CD4-positive, alpha-beta T cell treated with Interleukin-12 subunit alpha and Interleukin-12 subunit beta, for 1 hour (primary cell): Measurements from ENCODE around the gene ECE1.
A peak's percentile ranks its signal among the peaks of the same experiment; 100 is the strongest.

Experiments used
- DNase-seq: peaks from one replicate; pipeline ENCODE4 v3.0.0-alpha.2; 2020

The ECE1 gene

GRCh38 chr1:21289700-21290545 is at the start of gene ECE1:
ECE1 (minus strand) TSS chr1:21290463; CDS start chr1:21290414, 49 bp downstream.
- DNase-seq, result peak; percentile 63

DNA sequence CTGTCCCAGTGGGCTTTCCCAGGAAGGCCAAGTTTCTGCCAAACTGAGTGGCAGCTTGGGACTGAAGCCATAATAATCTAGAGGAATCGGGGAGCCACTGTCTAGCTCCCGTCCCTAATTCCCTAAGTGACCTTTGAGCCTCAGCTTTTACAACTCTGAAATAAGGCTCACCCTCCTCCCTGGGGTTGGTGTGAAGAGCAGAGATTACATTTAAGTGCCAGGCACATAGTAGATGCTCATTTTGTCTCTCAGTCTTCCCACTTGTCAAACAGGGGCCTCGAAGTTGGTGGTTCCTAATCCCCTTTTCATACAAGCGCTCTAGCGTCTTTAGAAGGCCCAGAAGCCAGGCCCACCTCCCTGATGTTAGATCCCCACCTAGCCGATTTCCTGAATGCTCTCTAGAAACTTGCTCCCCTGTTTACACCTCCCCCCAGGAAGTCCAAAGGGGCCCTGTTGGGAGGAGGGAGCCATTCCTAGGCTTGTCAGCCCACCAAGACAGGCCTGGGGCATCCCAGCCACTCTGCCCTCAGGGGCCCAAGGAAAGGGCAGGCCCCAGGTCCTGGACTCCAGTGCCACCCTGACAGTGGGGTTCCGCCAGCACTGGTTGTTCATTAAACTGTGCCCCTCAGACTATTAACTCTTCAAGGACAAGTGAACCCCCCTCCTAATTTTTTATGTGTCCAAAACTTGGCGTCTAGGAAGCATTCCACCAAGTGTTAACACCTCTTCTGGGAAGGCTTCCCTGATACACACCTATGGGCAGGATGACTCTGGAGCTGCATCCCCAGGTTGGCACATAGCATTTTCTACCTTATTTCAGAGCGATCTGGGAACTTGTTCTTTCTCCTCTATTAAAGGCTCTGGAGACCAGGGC is 49.3 kb upstream of the ECE1 start:
- no peak for DNase-seq

GRCh38 chr1:21338573-21339355 is 48.5 kb upstream of the ECE1 start:
- DNase-seq, result no peak

DNA sequence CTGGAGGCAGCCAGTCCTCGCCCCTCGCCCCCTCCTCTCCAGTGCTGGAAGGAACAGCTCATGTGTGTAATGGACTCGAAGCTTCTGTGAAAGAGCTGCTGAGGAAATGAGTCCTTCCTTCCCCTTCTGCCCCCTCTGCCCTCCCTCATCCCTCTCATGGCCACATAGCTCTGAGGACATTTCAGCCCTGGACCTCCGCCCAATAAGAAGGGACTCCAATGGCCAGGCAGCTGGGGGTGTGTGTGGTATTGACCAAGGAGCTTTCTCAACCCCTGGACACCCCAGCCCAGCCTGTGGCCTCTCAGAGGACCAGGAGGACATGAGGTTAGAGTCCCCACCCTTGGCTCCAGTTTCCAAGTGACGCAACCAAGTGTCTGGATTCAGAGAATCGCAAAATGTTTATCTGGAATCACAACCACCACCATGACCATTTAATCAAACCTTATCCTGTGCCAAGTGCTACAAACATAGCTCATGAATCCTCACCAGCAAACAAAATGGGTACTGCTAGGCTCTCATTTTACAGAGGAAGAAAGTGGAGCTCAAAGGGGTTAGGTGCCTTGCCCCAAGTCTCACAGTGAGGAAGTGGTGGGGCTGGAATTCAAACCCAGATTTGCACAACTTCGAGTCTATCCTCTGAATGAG is 47.8 kb upstream of the ECE1 start:
- DNase-seq, result no peak

DNA sequence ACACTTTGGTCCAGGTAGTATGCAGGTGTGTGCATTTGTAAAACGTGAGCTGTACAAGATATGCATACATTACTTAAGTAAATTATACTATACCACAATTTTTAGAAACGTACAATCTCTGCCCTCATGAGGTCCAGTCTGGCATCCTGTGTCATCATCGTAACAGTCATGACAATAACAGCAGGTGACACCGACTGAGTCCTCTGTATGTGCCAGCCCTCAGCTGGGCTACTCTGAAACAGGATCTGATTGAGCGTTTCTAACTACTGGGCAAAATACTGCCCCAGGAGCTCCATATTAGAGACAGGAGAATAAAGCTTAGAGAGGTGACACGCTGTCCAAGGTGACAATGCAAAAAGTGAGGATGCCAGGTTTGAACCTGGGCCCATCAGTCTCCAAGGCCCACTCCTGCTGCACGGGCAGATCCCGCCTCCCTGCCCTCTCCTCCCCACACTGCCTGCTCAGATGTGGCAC is 47.2 kb upstream of the ECE1 start:
- no peak for DNase-seq

- no peak for DNase-seq
Measured at GRCh38 chr1:21337010-21337437, 46.8 kb upstream of the ECE1 start.

- no peak for DNase-seq
Measured at GRCh38 chr1:21335750-21336224, 45.5 kb upstream of the ECE1 start.

DNA sequence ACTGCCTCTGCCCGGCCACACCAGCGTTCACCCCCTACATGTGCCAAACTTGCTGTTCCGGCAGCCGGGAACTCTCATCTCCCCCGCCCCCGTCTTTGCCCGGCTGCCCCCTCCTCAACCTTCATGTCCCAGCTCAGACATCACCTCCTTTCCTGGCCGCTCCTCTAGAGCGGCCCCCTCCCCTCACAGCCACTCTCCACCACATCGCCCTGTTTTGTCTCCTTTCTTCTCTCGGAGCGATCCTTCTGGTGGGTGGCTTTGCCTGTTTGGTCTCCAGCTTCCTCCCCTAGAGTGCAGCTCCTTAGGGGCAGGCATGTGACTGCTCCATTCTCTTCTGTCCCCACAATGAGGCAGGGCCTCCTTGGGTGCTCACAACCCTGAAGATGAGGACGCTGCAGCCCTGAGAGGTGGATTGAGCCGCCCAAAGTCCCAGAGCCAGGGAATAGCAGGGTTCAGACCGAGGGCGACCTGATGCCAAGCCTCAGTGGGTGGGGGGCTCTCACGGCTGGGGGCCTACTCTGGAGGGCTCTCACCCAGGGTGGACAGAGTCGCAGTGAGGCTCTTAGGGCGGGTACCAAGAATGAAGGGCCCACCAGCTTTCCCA is 44.9 kb upstream of the ECE1 start:
- DNase-seq, result no peak

GRCh38 chr1:21334214-21335087 is 44.2 kb upstream of the ECE1 start:
- peak; percentile 89 for DNase-seq

DNA sequence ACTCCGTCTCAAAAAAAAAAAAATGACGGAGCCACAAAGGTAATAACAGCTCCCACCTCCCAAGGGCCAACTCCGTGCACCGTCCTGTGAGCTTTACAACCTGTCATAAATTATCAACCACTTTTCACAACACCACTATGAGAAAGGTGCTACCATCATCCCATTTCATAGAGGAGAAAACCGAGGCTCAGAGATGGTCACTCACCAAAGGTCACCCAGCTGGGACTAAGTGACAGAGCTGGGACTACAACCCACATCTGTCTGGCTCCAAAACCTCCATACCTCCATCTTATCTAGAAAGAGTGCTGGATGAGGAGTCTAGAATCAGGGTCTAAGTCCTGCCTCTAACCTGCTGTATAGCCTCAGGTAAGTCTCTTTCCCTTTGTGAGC is 43.6 kb upstream of the ECE1 start:
- no peak for DNase-seq

- DNase-seq, result no peak
Measured at GRCh38 chr1:21332554-21333311, 42.5 kb upstream of the ECE1 start.

GRCh38 chr1:21331752-21332478 is 41.7 kb upstream of the ECE1 start:
- DNase-seq, result no peak

- no peak for DNase-seq
Measured at GRCh38 chr1:21330544-21330943, 40.3 kb upstream of the ECE1 start.

- DNase-seq, result no peak
Measured at GRCh38 chr1:21329209-21329844, 39.1 kb upstream of the ECE1 start.

DNA sequence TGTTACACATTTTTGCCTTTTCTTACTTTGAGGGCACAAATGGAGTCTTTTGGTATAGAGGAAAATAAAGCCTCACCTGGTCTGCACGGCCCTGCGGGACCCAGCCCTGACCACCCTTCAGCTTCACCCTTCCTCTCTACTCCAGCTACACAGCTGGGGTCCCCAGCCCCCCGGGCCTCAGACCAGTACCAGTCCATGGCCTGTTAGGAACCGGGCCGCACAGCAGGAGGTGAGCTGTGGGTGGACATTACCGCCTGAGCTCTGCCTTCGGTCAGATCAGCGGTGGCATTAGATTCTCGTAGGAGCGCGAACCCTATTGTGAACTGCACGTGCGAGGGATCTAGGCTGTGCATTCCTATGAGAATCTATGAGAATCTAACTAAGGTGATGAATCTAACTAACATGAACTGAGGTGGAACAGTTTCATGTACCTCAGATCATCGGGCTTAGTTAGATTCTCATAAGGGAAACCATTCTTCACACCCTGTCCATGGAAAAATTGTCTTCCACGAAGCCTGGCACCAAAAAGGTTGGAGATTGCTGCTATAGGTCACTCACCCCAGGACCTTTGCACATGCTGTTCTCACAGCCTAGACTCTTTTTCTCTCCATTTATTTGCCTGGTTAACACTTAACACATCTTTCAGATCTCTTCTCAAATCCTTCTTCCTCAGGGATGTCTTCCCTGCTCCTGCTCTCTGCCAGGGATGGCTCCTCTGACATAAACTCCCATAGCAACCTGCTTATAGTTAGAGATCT is 37.5 kb upstream of the ECE1 start:
- no peak for DNase-seq

DNA sequence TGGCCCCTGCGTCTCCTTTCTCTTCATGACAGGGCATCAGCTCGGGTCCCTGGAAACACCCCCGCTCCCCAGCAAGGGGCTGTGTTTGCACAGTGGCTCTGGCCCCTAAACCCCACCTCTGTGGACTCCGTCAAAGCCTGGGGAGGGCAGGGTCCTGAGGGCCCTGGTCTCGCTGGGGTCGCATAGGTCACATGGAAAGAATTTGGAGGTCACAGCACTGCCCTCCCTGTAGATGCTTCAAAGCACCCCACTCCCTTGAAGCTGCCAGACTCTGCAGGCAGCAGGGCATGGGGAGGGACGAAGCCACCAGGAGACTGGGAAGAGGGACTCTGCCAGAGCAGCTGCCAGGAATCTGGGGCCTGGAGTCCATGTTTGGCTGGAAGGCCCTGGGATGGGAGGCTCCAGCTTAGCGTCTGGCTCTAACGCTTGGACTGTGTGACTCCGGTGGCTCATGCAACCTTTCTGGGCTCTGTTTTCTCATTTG is 36.6 kb upstream of the ECE1 start:
- DNase-seq, result no peak

DNA sequence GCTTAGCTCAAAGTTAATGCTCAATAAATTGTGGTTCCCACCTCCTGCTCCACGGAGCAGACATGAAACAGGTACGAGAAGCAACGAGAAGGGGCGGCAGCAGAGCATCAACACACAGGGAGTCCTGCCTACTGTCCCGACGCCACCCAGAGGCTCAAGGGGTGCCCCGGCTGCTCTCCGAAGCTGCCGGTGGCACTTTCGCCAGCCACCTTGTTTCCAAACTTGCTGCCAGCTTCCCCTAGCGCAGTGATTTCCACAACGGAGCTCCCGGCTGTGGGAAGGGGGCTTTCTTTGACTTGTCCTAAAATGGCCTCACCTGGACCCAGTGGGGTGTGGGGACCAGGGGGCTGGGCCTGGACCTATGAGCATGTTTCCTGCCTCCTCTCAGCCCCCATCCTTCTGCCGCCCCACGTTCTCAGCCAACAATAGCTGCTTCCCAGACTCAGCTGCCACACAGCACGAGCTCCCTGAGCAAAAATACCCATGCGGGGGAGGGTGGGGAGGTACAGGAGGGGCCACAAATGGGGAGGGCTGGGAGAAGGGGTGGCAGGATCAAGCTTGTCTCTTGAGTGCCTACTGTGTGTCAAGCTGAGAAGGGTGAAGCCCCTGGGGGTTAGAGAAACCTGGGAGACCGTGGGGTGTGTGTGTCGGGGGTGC is 35.6 kb upstream of the ECE1 start:
- DNase-seq, result no peak
